GM12892 (cell line): Measurements from ENCODE around the gene RNU2-1.

Experiments used
- POLR2A ChIP-seq: IDR thresholded peaks from 2 replicates; pipeline ENCODE4 v1.6.1; 2011; ENCODE audit warnings: low read depth, low read length, control low read depth
- POLR2AphosphoS5 ChIP-seq: IDR thresholded peaks from 2 replicates; pipeline ENCODE4 v1.6.1; 2011; ENCODE audit warnings: low read depth, low read length, control low read depth

DNA sequence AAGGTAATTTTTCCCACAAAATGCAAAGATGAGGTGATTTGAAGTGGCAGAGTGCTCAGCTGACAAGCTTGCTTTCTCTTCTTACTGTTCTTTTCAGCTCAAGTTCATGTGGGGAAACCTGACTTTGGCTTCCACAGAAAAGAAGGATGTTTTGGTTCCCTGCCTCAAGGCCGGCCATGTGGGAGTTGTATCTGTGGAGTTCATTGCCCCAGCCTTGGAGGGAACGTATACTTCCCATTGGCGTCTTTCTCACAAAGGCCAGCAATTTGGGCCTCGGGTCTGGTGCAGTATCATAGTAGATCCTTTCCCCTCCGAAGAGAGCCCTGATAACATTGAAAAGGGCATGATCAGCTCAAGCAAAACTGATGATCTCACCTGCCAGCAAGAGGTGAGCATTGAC is 40.5 kb downstream of the RNU2-1 start:
- TF ChIP-seq POLR2A (no peak), POLR2AphosphoS5 (no peak)
